Measurements from ENCODE around the gene CCDC86. TPM values are rescaled to one million over a fixed set of nuclear protein-coding genes. Genes with fewer than 3 reads are reported as not detected.

The CCDC86 gene
- total and polyA plus RNA-seq, 9 of the 15 experiments (the other 6 are each of a cell fraction or from before 2014, with no cell fraction given), result 4.6 to 102 (median 25.2) TPM

DNA sequence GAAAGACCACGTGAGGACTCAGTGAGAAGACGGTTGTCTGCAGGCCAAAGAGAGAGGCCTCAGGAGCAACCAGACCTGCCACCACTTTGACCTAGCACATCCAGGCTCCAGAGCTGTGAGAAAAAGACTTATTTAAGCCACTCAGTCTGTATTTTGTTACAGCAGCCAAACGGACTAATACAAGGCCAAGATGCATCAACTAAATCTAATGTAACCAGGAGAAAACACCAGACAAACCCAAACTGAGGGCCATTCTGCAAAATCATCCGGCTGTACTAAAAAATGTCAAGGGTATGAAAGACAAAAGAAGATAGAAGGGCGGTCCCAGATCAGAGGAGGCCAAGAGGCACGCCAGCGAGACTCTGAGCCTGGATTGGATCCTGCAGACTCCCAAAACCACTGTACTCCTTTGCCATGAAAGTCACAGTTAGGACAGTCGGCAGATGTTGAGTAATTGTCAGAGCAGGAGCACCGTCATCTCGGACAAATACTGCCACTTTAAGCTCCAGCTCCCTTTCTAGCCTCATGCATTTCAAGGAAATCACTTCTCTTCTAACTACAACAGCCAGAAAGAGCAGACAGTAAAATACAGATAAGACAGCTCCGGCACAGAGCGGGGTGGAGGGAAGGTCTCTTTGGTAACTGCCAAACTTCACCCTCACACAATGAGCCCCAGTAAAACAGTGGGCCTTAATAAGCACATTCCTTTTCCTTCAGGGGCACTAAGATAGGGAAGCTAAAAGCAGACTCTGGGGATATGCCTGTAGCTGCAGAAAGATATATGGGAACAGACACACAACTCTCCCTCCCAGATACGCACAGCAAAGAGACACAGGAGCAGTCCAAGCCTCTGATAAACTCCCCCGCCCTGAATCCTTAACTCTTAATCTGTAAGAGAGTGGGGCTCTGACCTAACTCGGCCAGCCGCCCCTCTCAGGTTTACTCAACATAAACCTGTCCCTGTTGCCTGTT is 21.9 kb downstream of the CCDC86 start (continued):
- TF ChIP-seq, protein P1, sequence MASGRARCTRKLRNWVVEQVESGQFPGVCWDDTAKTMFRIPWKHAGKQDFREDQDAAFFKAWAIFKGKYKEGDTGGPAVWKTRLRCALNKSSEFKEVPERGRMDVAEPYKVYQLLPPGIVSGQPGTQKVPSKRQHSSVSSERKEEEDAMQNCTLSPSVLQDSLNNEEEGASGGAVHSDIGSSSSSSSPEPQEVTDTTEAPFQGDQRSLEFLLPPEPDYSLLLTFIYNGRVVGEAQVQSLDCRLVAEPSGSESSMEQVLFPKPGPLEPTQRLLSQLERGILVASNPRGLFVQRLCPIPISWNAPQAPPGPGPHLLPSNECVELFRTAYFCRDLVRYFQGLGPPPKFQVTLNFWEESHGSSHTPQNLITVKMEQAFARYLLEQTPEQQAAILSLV (tag; IDR thresholded peaks at IDR 0.05), result no peak
- TF ChIP-seq ZNF780A (CRISPR knock-in tag; IDR thresholded peaks at IDR 0.05) (no peak), CBFA2T2 (conservative IDR thresholded peaks at IDR 0.05) (peak; percentile 84), ZNF830 (CRISPR knock-in tag; IDR thresholded peaks at IDR 0.05) (no peak), ATF7 (IDR thresholded peaks at IDR 0.05) (no peak), HMG20A (CRISPR knock-in tag; conservative IDR thresholded peaks at IDR 0.05) (no peak), DIDO1 (tag; IDR thresholded peaks at IDR 0.05; ENCODE audit: low read depth) (no peak), SOX6 (IDR thresholded peaks at IDR 0.05) (peak; percentile 42; the same call in 1 of the 2 replicates), ZNF707 (CRISPR knock-in tag; conservative IDR thresholded peaks at IDR 0.05) (no peak), CUX1 (CRISPR knock-in tag; IDR thresholded peaks at IDR 0.05) (no peak), PYGO2 (tag; IDR thresholded peaks at IDR 0.05) (no peak), KDM5B (IDR thresholded peaks at IDR 0.05; ENCODE audit: insufficient replicate concordance, low read depth, low read length) (peak; percentile 40), POLR2B (IDR thresholded peaks at IDR 0.05; ENCODE audit: low read depth, partially characterized antibody) (no peak)
- TF ChIP-seq, protein P2, sequence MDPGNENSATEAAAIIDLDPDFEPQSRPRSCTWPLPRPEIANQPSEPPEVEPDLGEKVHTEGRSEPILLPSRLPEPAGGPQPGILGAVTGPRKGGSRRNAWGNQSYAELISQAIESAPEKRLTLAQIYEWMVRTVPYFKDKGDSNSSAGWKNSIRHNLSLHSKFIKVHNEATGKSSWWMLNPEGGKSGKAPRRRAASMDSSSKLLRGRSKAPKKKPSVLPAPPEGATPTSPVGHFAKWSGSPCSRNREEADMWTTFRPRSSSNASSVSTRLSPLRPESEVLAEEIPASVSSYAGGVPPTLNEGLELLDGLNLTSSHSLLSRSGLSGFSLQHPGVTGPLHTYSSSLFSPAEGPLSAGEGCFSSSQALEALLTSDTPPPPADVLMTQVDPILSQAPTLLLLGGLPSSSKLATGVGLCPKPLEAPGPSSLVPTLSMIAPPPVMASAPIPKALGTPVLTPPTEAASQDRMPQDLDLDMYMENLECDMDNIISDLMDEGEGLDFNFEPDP (CRISPR knock-in tag; IDR thresholded peaks at IDR 0.05), result no peak
- TF ChIP-seq, protein P3, sequence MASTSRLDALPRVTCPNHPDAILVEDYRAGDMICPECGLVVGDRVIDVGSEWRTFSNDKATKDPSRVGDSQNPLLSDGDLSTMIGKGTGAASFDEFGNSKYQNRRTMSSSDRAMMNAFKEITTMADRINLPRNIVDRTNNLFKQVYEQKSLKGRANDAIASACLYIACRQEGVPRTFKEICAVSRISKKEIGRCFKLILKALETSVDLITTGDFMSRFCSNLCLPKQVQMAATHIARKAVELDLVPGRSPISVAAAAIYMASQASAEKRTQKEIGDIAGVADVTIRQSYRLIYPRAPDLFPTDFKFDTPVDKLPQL (IDR thresholded peaks at IDR 0.05; ENCODE audit: extremely low read depth, insufficient read length), result no peak
- TF ChIP-seq, protein P4, sequence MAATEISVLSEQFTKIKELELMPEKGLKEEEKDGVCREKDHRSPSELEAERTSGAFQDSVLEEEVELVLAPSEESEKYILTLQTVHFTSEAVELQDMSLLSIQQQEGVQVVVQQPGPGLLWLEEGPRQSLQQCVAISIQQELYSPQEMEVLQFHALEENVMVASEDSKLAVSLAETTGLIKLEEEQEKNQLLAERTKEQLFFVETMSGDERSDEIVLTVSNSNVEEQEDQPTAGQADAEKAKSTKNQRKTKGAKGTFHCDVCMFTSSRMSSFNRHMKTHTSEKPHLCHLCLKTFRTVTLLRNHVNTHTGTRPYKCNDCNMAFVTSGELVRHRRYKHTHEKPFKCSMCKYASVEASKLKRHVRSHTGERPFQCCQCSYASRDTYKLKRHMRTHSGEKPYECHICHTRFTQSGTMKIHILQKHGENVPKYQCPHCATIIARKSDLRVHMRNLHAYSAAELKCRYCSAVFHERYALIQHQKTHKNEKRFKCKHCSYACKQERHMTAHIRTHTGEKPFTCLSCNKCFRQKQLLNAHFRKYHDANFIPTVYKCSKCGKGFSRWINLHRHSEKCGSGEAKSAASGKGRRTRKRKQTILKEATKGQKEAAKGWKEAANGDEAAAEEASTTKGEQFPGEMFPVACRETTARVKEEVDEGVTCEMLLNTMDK (IDR thresholded peaks at IDR 0.05; ENCODE audit: borderline replicate concordance, insufficient read depth, low read depth, low read length, poor library complexity, severe bottlenecking), result no peak
